Stimulated activated CD8-positive, alpha-beta memory T cell treated with anti-CD3 and anti-CD28 coated beads, Interleukin-7, amount 100 ng/mL, for 24 hours (primary cell): ENCODE results near the gene MAS1L.

Experiments used
- DNase-seq: peaks from one replicate; pipeline ENCODE4 v3.0.0-alpha.2; 2020; ENCODE audit warnings: low read depth

Gene MAS1L, protein sequence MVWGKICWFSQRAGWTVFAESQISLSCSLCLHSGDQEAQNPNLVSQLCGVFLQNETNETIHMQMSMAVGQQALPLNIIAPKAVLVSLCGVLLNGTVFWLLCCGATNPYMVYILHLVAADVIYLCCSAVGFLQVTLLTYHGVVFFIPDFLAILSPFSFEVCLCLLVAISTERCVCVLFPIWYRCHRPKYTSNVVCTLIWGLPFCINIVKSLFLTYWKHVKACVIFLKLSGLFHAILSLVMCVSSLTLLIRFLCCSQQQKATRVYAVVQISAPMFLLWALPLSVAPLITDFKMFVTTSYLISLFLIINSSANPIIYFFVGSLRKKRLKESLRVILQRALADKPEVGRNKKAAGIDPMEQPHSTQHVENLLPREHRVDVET

GRCh38 chr6:29487660-29488059 lies at the start of gene MAS1L:
MAS1L (minus strand) TSS chr6:29487956; CDS start chr6:29487902, 54 bp downstream.
- DNase-seq, result no peak

DNA sequence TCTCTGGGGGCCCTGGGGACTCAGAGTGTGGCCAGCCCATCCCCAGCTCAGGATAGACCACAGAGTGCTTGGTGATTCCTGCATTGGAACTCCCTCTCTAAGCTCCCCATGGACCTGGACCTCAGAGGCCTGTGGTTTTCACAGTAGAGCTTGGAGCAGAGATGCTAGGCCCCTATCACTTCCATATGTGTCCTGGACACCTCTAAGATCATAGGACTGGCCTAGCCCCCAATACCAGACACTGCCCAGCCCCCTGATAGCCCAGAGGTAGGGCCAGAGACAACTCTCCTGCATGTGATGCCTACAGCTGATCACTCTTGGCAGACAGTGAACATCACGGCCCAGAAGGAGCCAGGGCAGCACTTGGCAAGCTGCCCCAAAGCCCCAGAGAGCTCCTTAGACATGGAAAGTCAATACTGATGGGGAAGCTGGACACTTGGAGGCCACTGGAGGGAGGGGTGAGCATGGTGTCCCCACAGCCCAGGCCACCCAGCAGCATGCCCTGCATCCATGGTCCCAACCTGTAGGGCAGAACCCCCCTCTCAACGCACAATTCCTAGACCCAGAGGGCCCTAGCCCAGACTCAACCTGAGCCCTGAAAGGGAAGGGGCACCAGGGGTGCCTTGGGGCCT lies 44.7 kb upstream of the MAS1L start:
- DNase-seq, result no peak

GRCh38 chr6:29531668-29532067 lies 43.9 kb upstream of the MAS1L start:
- no peak for DNase-seq

- no peak for DNase-seq
These were observed 43.0 kb upstream of the MAS1L start for GRCh38 chr6:29530671-29531310.

DNA sequence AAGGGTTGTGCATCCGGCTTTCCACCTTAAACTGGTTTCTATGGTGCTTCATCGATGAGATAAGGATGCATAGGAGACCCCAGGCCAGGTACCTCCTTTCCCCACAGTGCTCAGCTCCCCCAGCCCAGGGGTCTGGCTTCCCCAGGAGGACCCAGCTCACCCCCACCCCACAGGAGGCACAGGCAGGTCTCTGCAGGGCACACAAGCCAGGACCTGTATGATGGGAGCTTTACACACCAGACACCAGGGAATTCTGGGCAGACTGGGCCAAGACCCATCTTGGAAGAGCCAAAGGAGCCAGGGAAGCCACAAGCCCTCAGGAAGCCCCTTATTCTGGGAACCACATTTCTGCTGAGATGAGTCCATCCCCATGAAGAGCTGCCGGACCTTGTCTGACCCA lies 42.2 kb upstream of the MAS1L start:
- no peak for DNase-seq

GRCh38 chr6:29528988-29529560 lies 41.3 kb upstream of the MAS1L start:
- no peak for DNase-seq

DNA sequence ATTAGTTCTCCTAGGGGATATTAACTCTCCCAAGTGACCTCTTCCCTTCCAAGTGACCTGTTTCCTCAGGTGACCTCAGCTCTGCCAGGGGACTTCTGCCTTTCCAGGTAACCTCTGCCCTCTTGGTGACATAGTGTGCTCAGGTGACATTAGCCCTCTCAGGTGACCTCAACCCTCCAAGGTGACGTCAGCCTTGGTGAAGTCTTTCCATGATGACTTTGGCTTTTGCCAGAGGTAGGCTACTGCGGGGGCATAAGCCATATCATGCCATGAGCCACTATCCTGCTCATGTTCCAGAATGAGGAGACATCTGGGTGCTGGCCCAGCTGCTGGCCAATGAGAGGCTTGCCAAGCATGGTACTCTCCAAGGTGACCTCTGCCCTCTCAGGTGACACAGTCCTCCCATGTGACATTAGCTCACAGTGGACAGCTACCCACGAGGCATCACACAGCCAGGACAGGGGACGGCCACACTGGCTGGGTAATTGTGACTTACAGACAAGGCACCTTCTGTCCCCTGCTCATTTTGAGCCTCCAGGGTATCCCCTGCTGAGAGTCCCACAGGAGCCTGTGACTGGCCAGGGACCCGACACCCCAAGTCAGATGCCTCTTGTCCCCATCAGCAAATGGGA lies 40.7 kb upstream of the MAS1L start:
- DNase-seq, result no peak

- no peak for DNase-seq
These were observed 39.8 kb upstream of the MAS1L start for GRCh38 chr6:29527564-29527963.

DNA sequence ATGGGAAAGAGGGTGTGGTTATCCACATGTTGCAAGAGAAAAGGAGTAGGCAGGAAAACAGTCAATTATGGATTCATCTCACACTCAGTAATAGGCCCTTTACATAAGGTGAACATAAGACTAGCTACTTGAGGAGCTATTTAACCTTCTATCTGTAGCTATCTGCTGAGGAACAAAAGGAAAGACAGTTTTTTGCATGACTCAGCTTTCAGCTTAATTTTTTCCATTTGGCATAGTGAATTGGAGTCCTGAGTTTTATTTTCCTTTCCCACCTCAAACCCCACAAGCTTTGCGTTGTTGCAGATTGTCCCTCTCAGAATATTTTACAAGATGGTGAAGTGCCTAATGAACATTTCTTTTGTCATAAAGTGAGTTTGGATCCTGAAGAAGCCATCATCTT lies 39.4 kb upstream of the MAS1L start:
- no peak for DNase-seq

DNA sequence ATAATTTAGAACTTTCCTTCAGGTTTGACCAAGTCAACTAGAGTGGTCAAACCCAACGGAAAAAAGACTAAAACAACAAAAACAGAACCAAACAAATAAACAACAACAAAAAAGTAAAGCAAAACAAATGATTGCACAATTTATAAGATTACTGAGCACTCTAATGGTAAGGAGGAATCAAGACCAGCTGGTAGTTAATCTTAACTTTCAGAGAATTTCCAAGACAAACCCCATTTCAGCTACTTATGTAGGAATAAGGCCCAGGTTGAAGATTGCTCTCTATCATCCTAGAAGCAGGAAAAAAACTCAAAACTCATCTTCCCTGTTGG lies 37.5 kb upstream of the MAS1L start:
- no peak for DNase-seq

DNA sequence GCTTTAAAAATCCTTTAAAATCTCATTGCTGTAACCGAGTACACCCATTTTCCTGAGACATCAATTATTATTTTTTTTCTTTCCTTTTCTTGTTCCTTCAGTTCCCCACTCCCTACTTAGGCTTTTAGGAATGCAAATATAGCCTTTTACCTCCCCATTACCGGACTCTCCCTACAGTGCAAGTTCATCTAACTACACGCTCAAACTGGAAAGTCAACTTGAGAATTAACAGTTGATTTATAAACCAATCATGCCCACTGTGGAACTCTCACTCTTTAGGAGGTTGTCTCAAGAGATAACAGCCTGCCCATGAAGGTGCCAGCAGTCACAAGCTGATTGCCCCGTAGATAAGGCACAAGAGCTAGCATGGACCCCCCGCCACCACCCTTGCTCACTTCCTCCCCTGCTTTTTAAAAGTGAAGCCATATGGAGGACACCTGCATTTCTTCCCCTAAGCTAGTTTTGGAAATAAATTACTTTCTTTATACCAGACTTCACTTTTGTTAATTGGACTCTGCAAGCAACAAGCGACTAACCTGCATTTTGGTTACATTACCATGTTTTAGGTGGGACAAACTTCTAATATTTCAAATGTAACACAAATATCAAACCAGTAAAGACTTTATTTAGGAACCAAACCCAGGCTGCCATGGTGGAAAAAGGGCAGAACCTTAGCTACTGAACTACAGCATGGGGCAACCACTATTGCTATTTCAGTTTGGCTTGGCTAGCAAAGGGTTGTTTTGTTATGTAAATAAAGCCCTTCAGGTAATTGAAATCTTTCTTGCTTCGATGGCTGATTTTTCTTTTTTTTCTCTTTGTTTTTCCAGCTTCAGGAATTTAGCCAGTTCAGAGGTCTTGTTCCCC lies 36.9 kb upstream of the MAS1L start:
- DNase-seq, result no peak

- DNase-seq, result no peak
These were observed 36.3 kb upstream of the MAS1L start for GRCh38 chr6:29524044-29524443.

DNA sequence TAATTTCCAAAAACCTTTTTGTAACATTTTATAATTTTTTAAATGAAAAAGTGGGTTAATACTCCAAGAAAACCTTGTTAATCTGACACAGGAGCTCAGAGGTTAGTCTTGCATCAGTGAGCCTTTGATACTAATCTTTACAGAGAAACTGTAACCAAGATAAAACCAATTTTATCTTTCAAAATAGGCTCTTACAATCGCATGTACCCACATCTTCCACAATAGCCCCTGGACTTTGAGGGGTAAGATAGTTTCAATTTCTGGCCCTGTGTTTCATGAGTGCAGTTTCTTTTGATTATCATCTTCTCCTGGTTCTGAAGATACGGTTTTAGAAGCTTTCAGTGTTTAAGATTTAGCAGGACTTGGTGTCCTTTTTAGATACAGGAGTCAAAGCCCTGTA lies 34.5 kb upstream of the MAS1L start:
- DNase-seq, result no peak

DNA sequence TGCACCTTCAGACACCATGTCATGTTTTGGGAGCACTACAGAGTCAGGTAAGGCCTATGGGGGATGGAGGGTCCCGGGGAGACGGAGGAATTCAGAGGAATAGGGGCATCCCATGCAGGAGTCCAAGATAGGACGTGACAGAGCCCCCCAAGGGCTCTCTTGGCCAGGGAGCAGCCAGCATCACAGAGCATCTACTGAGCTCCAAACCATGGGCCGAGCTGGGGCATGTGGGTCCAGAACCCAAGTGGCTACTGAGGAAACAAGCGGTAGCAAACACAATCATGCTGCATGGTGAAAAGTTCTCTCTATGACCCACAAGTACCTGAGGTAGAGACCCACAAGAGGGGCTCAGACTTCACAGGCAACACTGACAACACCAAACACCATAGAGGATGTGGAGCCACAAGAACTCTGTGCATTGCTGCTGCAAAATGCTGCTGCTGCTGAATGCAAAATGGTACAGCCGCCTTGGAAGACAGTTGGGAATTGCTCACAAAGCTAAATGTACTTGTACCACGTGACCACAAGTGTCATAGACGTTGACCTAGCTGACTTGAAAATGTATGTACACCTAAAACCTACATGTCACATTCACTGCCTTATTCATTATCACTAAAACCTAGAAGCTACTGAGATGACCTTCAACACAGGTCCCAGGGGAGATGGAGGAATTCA lies 33.4 kb upstream of the MAS1L start:
- DNase-seq, result no peak

DNA sequence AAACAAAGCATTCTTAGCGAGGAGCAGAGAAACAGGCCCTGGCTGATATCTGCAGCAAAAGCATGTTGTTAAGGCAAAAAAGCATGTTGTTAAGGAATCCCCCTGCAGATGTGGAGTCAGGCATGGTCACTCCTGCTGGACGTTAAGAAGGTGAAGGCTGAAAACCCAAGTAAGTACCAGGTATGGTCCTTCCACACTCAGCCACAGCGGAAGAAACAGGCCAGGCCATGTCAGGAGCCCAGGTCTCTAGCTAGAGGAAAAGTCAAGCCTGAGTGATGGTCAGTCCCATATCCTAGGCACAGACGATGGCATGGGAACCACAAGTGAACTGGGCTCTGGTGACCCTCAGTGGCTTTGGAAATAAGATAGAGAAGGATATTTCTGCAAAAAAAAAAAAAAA lies 32.5 kb upstream of the MAS1L start:
- DNase-seq, result no peak

DNA sequence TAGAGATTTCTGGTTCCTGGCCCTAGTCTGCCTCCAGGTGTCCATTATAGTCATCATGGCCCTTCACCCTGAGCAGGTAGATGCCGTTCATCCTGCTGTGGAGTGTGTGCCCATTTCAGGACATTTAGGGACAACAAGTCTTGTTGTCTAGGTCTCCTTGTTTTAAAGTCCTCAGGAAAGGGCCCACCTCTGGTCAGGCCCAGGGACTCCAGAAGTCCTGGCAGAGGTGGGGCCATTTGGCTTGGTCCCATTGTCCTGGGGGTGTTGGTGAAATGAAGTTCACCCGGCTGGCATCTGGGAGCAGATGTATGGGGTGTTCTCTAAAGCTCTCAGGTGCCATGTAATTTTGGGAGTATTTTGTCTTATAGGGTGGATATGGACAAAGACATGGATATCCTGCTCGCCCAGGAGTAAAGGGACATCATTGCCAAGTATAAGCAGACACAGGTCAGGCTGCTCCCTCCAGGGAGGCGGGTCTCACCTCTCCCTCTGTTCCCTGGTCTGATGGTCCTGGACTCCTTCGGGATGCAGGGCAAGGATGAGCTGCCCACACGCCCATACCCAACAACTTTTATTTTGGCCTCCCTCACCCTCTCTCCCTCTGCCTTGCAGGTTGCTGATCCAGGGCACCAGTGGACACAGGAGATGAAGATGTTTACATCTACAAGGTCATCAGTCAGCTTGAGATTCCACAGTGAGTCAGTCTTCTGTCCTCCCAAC lies 31.7 kb upstream of the MAS1L start:
- DNase-seq, result no peak

DNA sequence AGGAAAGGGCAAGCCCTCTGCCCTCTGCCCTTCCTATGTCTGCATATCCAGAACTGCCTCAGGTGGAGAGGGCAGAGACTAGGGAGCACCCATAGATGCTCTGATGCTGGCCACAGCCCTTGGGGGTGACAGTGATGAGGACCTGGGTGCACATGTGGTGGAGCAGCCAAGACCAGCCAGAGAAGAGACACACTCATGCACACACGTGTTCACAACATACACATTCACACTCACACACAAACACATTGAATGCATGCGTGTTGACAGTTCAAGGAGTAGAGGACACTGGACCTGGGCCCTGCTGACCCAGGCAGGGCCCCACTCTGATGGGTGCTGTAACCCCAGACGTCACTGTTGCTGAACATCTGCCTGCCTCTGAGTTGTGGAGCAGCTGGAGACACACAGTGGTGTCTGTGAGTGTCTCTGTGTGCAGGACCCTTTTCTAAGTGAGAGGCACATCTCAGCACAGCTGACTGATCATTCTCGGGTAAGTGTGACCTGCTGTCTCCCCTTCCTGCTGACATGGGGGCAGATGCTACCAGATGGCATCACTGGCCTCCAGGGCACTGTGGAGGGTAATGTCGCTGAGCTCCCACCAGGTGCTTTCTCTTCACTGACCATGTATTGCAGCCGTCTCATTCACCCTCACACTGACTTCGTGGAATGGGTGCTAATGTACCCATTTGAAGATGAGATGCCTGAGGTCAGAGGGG lies 30.1 kb upstream of the MAS1L start:
- no peak for DNase-seq

GRCh38 chr6:29517245-29517644 lies 29.5 kb upstream of the MAS1L start:
- DNase-seq, result no peak

DNA sequence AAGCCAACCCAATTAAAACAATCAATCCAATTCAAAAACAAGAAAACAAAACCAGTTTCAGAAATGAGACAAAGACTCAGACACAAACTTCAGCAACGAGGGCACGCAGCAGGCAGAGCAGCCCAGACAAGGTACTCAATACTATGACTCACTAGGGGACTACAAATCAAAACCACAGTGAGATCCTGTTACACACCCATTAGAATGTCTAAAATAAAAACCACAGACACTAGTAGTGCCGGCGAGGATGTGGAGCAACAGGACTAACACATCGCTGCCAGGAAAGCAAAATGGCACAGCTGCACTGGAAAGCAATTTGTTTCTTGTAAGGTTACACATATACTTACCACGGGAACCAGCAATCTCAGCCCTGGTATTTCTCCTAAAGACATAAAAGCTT lies 28.4 kb upstream of the MAS1L start:
- no peak for DNase-seq
